IPS-20b (cell line): Measurements from ENCODE around the gene PPP1R12B.
"Not testable (repeated sequence)": the region's sequence is repeated elsewhere in the genome, so short reads cannot be mapped to it uniquely, and the experiment has no call there.

Experiments used
- H3K27ac ChIP-seq: one replicate; pipeline ENCODE4 v1.5.1; 2013; ENCODE audit warnings: low read length
- H3K27me3 ChIP-seq: 2 replicates; pipeline ENCODE4 v1.6.1; 2013; ENCODE audit warnings: mild to moderate bottlenecking, low read length, inconsistent platforms; ENCODE audit not compliant: insufficient read depth
- H3K36me3 ChIP-seq: 2 replicates; pipeline ENCODE4 v1.6.1; 2013; ENCODE audit warnings: low read depth, mild to moderate bottlenecking, inconsistent platforms, low read length, moderate library complexity; ENCODE audit not compliant: insufficient read depth
- H3K4me1 ChIP-seq: 2 replicates; pipeline ENCODE4 v1.6.1; 2013; ENCODE audit warnings: mild to moderate bottlenecking, control low read depth, inconsistent platforms, low read length, moderate library complexity; ENCODE audit not compliant: insufficient read depth
- H3K4me3 ChIP-seq: 2 replicates; pipeline ENCODE4 v1.5.1; 2013; ENCODE audit warnings: mild to moderate bottlenecking, low read length, inconsistent platforms
- H3K9ac ChIP-seq: 2 replicates; pipeline ENCODE4 v1.6.1; 2013; ENCODE audit warnings: low read depth, mild to moderate bottlenecking, inconsistent platforms, low read length, moderate library complexity
- H3K9me3 ChIP-seq: 2 replicates; pipeline ENCODE4 v1.6.1; 2013; ENCODE audit warnings: mild to moderate bottlenecking, low read depth, low read length, inconsistent platforms; ENCODE audit not compliant: insufficient read depth

PPP1R12B gene

DNA sequence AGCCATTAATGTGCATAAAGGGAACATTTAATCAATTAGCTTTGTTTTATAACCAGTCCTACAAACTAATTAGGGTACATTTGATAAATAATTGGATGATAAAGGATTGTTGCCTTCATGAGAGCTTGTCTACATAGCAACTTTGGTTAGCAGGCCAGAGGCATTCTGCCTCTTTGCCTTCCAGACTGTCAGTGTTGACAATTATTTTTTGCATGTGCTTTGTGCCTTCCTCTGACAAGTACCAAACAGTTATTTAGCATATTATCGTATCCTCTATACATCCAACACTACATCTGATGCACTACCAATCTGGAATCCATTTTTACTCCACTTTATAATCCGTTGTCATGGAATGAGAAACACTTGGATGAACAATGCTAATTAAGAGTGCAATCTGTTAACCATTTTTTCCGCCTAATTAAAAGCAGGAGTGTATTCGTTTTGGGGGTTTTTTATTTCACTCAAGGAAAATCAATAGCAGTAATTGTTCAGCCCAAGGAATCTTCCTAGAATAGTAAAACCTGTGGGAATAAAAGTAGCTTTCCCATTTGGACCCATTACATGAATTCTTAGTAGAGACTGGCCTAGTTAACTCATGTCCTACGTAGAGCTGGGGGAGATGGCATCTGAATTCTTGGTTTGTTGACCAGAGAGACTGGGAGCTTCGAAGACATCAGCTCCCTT, 196.4 kb downstream of the PPP1R12B start:
- not testable (repeated sequence) for H3K27ac ChIP-seq, H3K36me3 ChIP-seq, H3K4me3 ChIP-seq, H3K9me3 ChIP-seq, H3K9ac ChIP-seq, H3K4me1 ChIP-seq, H3K27me3 ChIP-seq

DNA sequence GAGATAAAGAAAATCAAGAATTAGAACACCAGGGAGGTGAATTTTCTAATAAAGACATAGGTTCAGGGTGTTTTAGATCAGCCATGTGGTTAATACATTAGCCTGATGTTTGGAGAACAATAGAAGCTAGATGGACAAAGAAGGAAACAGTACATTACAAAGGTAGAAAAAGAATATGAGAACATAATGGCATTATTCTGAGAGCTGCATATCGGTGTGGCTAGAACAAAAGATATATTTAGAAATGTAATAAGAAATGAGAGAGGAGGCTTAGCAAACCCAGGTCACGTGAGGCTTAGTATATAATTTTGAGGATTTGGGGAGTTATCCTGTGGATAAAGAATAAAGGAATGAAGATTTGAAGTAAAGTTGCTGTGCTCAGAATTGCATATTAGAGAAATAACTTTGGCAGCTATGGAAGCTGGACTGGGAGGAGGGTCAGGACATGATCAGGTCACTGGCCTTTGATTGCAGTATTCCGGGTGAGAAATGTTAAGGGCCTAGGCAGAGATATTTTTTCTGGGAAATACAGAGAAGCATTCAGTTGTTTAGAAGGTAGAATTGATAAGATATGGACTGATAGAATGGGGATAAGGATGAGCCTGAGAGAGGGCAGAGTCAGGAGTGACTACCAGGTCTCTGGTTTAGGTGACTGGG, 197.3 kb downstream of the PPP1R12B start:
- not testable (repeated sequence) for H3K4me1 ChIP-seq, H3K27me3 ChIP-seq, H3K36me3 ChIP-seq, H3K9me3 ChIP-seq, H3K9ac ChIP-seq, H3K27ac ChIP-seq, H3K4me3 ChIP-seq

DNA sequence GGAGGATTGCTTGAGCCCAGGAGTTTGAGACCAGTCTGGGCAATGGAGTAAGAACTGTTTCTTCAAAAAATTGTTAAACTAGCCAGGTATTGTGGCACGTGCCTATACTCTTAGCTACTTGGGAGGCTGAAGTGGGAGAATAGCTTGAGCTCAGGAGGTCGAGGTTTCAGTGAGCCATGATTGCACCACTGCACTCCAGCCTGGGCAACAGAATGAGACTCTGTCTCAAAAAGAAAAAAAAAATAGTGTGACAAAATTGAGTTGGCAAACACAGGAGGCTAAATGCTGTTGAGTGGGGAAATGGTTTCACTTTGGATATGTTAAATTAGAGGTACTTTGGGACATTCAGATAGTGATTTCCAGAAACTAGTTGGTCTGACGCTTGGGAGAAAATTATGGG, 197.9 kb downstream of the PPP1R12B start:
- not testable (repeated sequence) for H3K27ac ChIP-seq

DNA sequence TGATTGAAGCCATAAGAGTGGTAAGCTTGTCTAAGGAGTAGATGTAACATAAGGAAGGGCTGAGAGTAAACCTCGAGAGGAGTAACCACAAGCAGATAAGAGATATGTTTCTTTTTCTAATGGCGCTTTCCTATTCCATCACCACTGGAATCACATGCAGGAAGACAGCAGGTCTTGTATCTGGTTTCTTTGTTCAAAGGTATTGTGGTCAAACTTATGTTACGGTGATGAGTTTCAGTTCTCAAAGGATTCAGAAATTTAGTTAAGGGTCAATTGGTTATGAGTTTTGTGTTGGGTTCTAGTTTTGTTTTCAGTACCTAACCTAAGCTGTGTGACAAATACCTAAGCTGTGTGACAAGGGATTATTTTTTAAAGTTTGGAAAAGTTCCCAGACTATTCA, 198.3 kb downstream of the PPP1R12B start:
- H3K9ac ChIP-seq, H3K9me3 ChIP-seq, H3K36me3 ChIP-seq, H3K27me3 ChIP-seq, H3K4me3 ChIP-seq, H3K27ac ChIP-seq, H3K4me1 ChIP-seq: not testable (repeated sequence)

More for the DNA sequence above, 197.9 kb downstream of the PPP1R12B start:
- not testable (repeated sequence) for H3K9me3 ChIP-seq, H3K27me3 ChIP-seq, H3K9ac ChIP-seq, H3K36me3 ChIP-seq, H3K4me3 ChIP-seq, H3K4me1 ChIP-seq

DNA sequence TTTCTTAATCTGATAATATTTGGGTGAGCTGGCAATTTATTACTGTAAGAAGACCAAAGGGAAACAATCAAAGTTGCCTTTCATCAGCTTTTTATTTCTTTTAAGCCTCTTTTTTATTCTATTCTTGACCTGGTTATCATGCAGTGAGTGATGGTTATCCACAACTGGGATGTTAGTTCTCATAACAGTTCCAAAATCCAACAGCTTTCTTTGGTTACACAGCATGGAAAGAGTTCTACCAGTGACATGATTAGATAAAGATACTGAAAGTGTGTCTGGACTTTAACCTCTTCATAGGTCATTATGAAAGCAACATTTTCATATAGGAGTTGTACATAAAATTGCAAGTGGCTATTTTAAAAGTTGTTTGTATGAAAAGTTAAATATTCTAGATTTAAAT, 198.7 kb downstream of the PPP1R12B start:
- Histone ChIP-seq H3K4me3 (no peak overlapping the region), H3K9me3 (no peaks in the 10 kb centered on the region), H3K36me3 (no peaks in the 10 kb centered on the region), H3K4me1 (no peaks in the 10 kb centered on the region; the same call in 1 of the 2 replicates), H3K27ac (no peak overlapping the region), H3K27me3 (no peaks in the 10 kb centered on the region), H3K9ac (no peak overlapping the region)

DNA sequence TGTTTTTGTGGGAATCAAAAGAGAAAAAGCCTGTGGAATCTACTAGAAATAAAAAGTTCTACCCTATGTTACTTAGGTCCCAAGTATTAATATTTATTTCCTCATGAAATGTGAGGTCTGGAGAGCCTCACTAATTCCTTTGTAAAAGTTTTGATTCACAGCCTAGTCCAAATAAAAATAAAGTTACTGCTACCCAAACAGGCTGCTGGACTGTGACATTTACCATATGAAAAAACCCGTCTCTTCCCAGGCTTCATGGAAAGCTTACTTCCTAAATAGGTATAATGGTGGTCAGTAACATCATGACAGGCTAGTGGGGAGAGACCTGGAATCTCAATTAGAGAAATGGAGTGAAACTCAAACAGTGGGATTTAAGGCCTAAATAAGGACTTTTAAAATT, 201.6 kb downstream of the PPP1R12B start:
- not testable (repeated sequence) for H3K27ac ChIP-seq, H3K4me3 ChIP-seq, H3K4me1 ChIP-seq, H3K36me3 ChIP-seq, H3K9ac ChIP-seq, H3K27me3 ChIP-seq, H3K9me3 ChIP-seq

DNA sequence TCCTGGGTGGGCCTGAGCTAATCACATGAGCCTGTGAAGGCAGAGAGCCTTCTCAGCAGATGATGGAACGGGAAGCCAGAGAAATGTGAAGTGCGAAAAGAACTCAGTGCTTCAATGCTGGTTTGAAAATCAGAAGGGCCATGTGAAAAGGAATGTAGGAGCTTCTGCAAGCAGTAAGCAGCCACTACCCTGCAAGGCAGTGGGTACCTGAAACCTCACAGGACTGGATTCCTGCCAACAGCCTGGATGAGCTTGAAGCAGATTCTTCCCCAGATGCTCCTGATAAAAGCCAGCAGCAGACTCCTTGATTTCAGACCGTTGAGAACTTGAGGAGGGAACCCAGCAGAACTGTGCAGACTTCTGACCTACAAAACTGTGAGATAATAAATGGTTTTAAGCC, 203.2 kb downstream of the PPP1R12B start:
- H3K9ac ChIP-seq = no peak overlapping the region
- H3K4me3 ChIP-seq = no peak overlapping the region
- no peaks in the 10 kb centered on the region for H3K9me3 ChIP-seq
- no peaks in the 10 kb centered on the region for H3K36me3 ChIP-seq
- no peaks in the 10 kb centered on the region; the same call in 1 of the 2 replicates for H3K4me1 ChIP-seq
- H3K27ac ChIP-seq = no peak overlapping the region
- no peaks in the 10 kb centered on the region for H3K27me3 ChIP-seq

DNA sequence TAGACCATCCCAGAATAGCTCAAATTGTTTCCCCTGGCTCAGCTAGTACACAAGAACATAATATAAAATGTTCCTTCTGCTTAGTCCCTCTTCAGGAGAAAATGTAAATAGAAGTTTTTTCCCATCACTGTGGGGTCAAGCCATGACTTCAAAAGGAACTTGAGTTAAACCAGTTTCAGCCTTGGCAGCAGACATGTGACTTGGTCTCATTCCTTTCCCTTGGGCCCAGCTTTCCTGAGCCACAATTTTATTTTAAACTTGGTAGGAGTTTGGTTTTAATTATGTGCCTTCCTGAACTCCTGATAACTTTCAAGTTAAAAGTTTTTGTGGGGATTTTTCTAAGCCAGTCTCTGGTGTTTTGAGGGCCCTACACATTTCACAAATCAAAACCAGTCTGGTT, 204.1 kb downstream of the PPP1R12B start:
- not testable (repeated sequence) for H3K4me3 ChIP-seq, H3K4me1 ChIP-seq, H3K27me3 ChIP-seq, H3K27ac ChIP-seq, H3K36me3 ChIP-seq, H3K9me3 ChIP-seq, H3K9ac ChIP-seq

DNA sequence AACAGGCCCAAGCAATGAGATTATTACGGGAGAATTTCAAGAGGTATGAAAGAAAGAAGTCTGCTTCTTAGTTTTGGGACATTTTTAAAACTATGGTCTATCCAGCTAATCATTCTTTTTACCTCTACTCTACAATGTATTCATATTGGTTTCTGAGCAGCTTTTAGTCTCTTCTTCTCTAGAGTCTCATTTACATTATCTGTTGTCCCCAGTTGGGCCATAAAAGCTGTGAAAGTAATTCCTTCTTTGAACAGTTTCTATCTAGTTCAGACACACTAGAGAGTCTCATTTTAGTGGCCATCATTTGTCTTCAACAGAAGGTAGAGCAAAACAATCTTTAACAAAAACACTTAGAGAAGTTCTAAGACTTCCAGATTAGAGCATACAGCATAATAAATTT, 204.6 kb downstream of the PPP1R12B start:
- not testable (repeated sequence) for H3K9me3 ChIP-seq, H3K4me3 ChIP-seq, H3K27me3 ChIP-seq, H3K36me3 ChIP-seq, H3K9ac ChIP-seq, H3K27ac ChIP-seq, H3K4me1 ChIP-seq

DNA sequence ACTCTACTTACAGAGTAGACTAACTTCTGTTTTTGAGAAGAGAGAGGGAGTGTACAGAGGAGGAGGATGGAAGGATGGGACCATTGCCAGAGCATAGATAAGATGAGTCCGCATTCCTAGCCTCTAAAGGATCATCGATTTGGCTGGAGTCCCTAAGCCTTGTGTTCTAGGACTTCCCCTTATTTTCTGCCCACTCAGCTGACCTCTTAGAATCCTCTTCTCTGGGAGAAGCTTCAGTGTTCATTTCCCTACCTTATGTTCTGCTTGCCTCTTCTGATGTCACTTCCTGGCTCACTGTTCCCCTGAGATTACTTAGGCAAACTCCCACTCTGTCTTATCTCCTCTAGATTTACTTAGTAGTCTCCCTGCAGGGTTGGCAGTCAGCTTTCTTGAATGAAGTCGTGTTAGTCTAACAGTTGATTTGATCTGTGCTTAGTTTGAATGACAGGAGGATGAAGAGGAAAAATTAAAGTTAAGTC, 205.1 kb downstream of the PPP1R12B start:
- Histone ChIP-seq H3K36me3 (no peaks in the 10 kb centered on the region), H3K4me3 (no peak overlapping the region), H3K9me3 (no peaks in the 10 kb centered on the region), H3K4me1 (peaks cover 3% of the 10 kb centered on the region; the same call in 1 of the 2 replicates), H3K27me3 (no peaks in the 10 kb centered on the region), H3K9ac (no peak overlapping the region), H3K27ac (no peak overlapping the region)

DNA sequence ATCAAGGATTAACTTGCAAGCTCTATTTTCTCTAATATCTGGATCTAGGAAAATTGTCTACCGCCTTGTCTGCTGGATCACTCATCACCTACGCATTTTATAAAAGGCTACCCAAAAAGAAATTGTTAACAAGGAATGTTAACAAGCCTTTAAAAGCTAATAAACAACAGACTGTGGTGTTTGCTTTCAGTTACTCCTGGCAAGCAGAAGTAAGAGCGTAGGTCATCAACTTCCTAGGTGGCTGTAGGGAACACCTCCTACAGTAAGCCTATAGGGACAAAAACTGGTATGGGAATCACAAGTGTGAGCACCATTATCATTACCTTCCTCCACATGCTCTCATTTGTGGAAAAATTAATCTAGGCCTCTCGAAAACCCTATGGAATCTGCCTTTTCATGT, 206.1 kb downstream of the PPP1R12B start:
- not testable (repeated sequence) for H3K36me3 ChIP-seq, H3K27me3 ChIP-seq, H3K9me3 ChIP-seq, H3K27ac ChIP-seq, H3K4me3 ChIP-seq, H3K4me1 ChIP-seq, H3K9ac ChIP-seq

DNA sequence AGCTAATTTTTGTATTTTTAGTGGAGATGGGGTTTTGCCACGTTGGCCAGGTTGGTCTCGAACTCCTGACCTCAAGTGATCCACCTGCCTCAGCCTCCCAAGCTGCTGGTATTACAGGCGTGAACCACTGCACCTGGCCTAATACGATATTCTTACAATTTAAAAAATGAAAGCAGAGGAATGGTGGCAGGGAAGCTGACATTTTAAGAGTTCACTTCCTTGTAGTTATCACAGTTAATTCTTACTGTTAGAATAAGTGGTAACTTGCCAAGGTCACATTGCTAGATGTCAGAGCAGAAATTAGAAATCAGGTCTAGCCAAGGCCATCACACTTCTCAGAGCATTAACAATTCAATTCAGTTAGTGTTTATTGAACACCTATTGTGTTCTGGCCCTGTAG, 207.5 kb downstream of the PPP1R12B start:
- H3K4me1 ChIP-seq = peaks cover 11% of the 10 kb centered on the region
- not testable (repeated sequence) for H3K4me3 ChIP-seq, H3K27me3 ChIP-seq, H3K9ac ChIP-seq, H3K27ac ChIP-seq, H3K36me3 ChIP-seq, H3K9me3 ChIP-seq
